H9 (cell line): ENCODE measurements around the gene FBXO21. TPM values are rescaled to one million over a fixed set of nuclear protein-coding genes. Genes with fewer than 3 reads are reported as not detected.

Source experiments
- DNase-seq: peaks from one replicate; pipeline ENCODE4 v3.0.0-alpha.2; 2017
- H2AFZ ChIP-seq: one replicate; pipeline ENCODE4 v1.6.1; 2013; ENCODE audit warnings: mild to moderate bottlenecking, low read length, control low read depth, moderate library complexity
- H2AK5ac ChIP-seq: 2 replicates; pipeline ENCODE4 v1.6.1; 2013; ENCODE audit warnings: low read length, control low read depth, mixed read lengths; ENCODE audit not compliant: insufficient read length
- H2BK120ac ChIP-seq: one replicate; pipeline ENCODE4 v1.6.1; 2013; ENCODE audit warnings: low read depth, mild to moderate bottlenecking, low read length, control low read depth, inconsistent platforms; ENCODE audit not compliant: poor library complexity, severe bottlenecking
- H2BK12ac ChIP-seq: 2 replicates; pipeline ENCODE4 v1.6.1; 2013; ENCODE audit warnings: low read length, control low read depth, mixed read lengths, low read depth; ENCODE audit not compliant: insufficient read length
- H2BK15ac ChIP-seq: 2 replicates; pipeline ENCODE4 v1.6.1; 2013; ENCODE audit warnings: low read depth, low read length, control low read depth
- H2BK20ac ChIP-seq: one replicate; pipeline ENCODE4 v1.6.1; 2013; ENCODE audit warnings: low read depth, mild to moderate bottlenecking, low read length, control low read depth, inconsistent platforms; ENCODE audit not compliant: poor library complexity, severe bottlenecking
- H2BK5ac ChIP-seq: 2 replicates; pipeline ENCODE4 v1.6.1; 2013; ENCODE audit warnings: low read length, control low read depth, mixed read lengths; ENCODE audit not compliant: insufficient read length
- H3K14ac ChIP-seq: 2 replicates; pipeline ENCODE4 v1.6.1; 2013; ENCODE audit warnings: low read length, control low read depth; ENCODE audit not compliant: insufficient read depth
- H3K18ac ChIP-seq: 2 replicates; pipeline ENCODE4 v1.6.1; 2013; ENCODE audit warnings: low read depth, mild to moderate bottlenecking, mixed read lengths, low read length, control low read depth; ENCODE audit not compliant: insufficient read length
- H3K23ac ChIP-seq: 2 replicates; pipeline ENCODE4 v1.6.1; 2013; ENCODE audit warnings: low read length, control low read depth, mixed read lengths, low read depth; ENCODE audit not compliant: insufficient read length
- H3K23me2 ChIP-seq: 2 replicates; pipeline ENCODE4 v1.6.1; 2013; ENCODE audit warnings: low read depth, mild to moderate bottlenecking, mixed read lengths, low read length, control low read depth; ENCODE audit not compliant: insufficient read length, poor library complexity, severe bottlenecking
- H3K27ac ChIP-seq: 2 replicates; pipeline ENCODE4 v1.5.1; 2013; ENCODE audit warnings: low read length, control low read depth, mixed read lengths, low read depth; ENCODE audit not compliant: insufficient read length
- H3K27me3 ChIP-seq: 2 replicates; pipeline ENCODE4 v1.6.1; 2013; ENCODE audit warnings: low read length, control low read depth, inconsistent platforms; ENCODE audit not compliant: insufficient read depth
- H3K4ac ChIP-seq: 2 replicates; pipeline ENCODE4 v1.6.1; 2013; ENCODE audit warnings: low read depth, mild to moderate bottlenecking, control low read depth, inconsistent platforms, low read length, moderate library complexity
- H3K4me1 ChIP-seq: 2 replicates; pipeline ENCODE4 v1.6.1; 2013; ENCODE audit warnings: low read length, control low read depth, inconsistent platforms; ENCODE audit not compliant: insufficient read depth
- H3K4me2 ChIP-seq: 2 replicates; pipeline ENCODE4 v1.6.1; 2013; ENCODE audit warnings: low read length, control low read depth, mixed read lengths; ENCODE audit not compliant: insufficient read length, insufficient read depth
- H3K56ac ChIP-seq: 2 replicates; pipeline ENCODE4 v1.6.1; 2013; ENCODE audit warnings: low read depth, mild to moderate bottlenecking, mixed read lengths, low read length, control low read depth; ENCODE audit not compliant: insufficient read length
- H3K79me1 ChIP-seq: 2 replicates; pipeline ENCODE4 v1.6.1; 2013; ENCODE audit warnings: low read depth, mild to moderate bottlenecking, moderate library complexity, low read length, control low read depth, inconsistent platforms; ENCODE audit not compliant: insufficient read depth, poor library complexity, severe bottlenecking
- H3K79me2 ChIP-seq: 2 replicates; pipeline ENCODE4 v1.6.1; 2013; ENCODE audit warnings: low read length, control low read depth, inconsistent platforms; ENCODE audit not compliant: insufficient read depth
- H3K9ac ChIP-seq: 2 replicates; pipeline ENCODE4 v1.6.1; 2013; ENCODE audit warnings: low read length, control low read depth, mixed read lengths; ENCODE audit not compliant: insufficient read length; ENCODE audit errors: extremely low read depth
- H3K9me3 ChIP-seq: one replicate; pipeline ENCODE4 v1.6.1; 2013; ENCODE audit warnings: low read depth, low read length, inconsistent platforms; ENCODE audit not compliant: control insufficient read depth
- H3T11ph ChIP-seq: one replicate; pipeline ENCODE4 v1.6.1; 2013; ENCODE audit warnings: mild to moderate bottlenecking, low read length, control low read depth, inconsistent platforms
- H4K20me1 ChIP-seq: one replicate; pipeline ENCODE4 v1.6.1; 2013; ENCODE audit not compliant: control insufficient read depth, insufficient read length, insufficient read depth
- H4K5ac ChIP-seq: 2 replicates; pipeline ENCODE4 v1.6.1; 2013; ENCODE audit warnings: low read depth, mild to moderate bottlenecking, mixed read lengths, low read length, control low read depth; ENCODE audit not compliant: insufficient read length
- H4K8ac ChIP-seq: replicated peaks from 2 replicates; pipeline ENCODE4 v1.6.1; 2013; ENCODE audit warnings: low read length, control low read depth, mixed read lengths, low read depth; ENCODE audit not compliant: insufficient read length
- H4K91ac ChIP-seq: 2 replicates; pipeline ENCODE4 v1.6.1; 2013; ENCODE audit warnings: low read depth, mild to moderate bottlenecking, moderate library complexity, mixed read lengths, low read length, control low read depth; ENCODE audit not compliant: insufficient read length
- H3K27ac Mint-ChIP-seq, 3 experiments: 2 replicates in 2 of 3; 3 replicates in 1 of 3; pipeline ENCODE4 v1.8.0; 2020 to 2021; ENCODE audit warnings: mixed read lengths in 3 of 3, mild to moderate bottlenecking in 1 of 3, moderate library complexity in 1 of 3
- H3K27me3 Mint-ChIP-seq: 2 replicates; pipeline ENCODE4 v1.8.0; 2021; ENCODE audit warnings: low read depth, mild to moderate bottlenecking, moderate library complexity, mixed read lengths
- H3K36me3 Mint-ChIP-seq, 3 experiments: 2 replicates in 2 of 3; 3 replicates in 1 of 3; pipeline ENCODE4 v1.8.0; 2020 to 2021; ENCODE audit warnings: low read depth in 3 of 3, mixed read lengths in 3 of 3; ENCODE audit not compliant: insufficient read depth in 1 of 3
- H3K4me1 Mint-ChIP-seq, 2 experiments: 2 replicates each; pipeline ENCODE4 v1.8.0; 2020; ENCODE audit warnings: mixed read lengths in 2 of 2
- H3K4me3 Mint-ChIP-seq, 2 experiments: 2 replicates in 1 of 2; 3 replicates in 1 of 2; pipeline ENCODE4 v1.8.0; 2020 to 2021; ENCODE audit warnings: mild to moderate bottlenecking in 2 of 2, mixed read lengths in 2 of 2, moderate library complexity in 1 of 2
- H3K9me3 Mint-ChIP-seq, 2 experiments: 2 replicates in 1 of 2; 3 replicates in 1 of 2; pipeline ENCODE4 v1.8.0; 2020; ENCODE audit warnings: mild to moderate bottlenecking in 2 of 2, mixed read lengths in 2 of 2, moderate library complexity in 1 of 2
- CTCF ChIP-seq: fragments of 200-600 bp; sonication (generic); conservative IDR thresholded peaks from 3 replicates; pipeline ENCODE4 v1.8.0; 2021; ENCODE audit warnings: antibody characterized with exemption, mild to moderate bottlenecking
- WGBS: extraction: QIAGEN DNeasy Blood & Tissue Kit; methylation state at CpG from one replicate; pipeline ENCODE4 v1.1.7; 2013; ENCODE audit warnings: missing lambda C conversion rate, low lambda C conversion rate, mixed read lengths; ENCODE audit not compliant: insufficient read length; ENCODE audit errors: extremely low coverage; 5-methylcytosine and 5-hydroxymethylcytosine counted together
- total RNA-seq: library from RNA; stranded (reverse); gene quantifications from 2 replicates; pipeline ENCODE4 v1.2.1, GENCODE V29; 2021

FBXO21 gene
- total RNA-seq, 1 experiment from 2014 or later, result 58.6 TPM

- Mint-ChIP-seq H3K27me3 (peaks cover 7% of the 10 kb centered on the region), H3K9me3 (peaks cover 2 to 4% of the 10 kb centered on the region in 2 experiments; a peak in 4 of 5 replicates), H3K4me3 (no peak overlapping the region), H3K4me1 (peaks cover 14 to 29% of the 10 kb centered on the region in 2 experiments), H3K27ac (no peak overlapping the region), H3K36me3 (no peaks in the 10 kb centered on the region)
- DNase-seq, result no peak
- Histone ChIP-seq H3K4me2 (no peak overlapping the region), H2AFZ (no peak overlapping the region), H3K4me1 (peaks cover 7% of the 10 kb centered on the region; the same call in 1 of the 2 replicates), H2BK20ac (no peak overlapping the region), H3K14ac (no peak overlapping the region), H3K27me3 (no peaks in the 10 kb centered on the region), H3T11ph (no peak overlapping the region), H3K4ac (no peak overlapping the region), H2BK15ac (no peak overlapping the region), H3K56ac (no peak overlapping the region), H4K8ac (no peak overlapping the region), H3K9me3 (no peaks in the 10 kb centered on the region), H3K27ac (no peak overlapping the region), H2BK120ac (no peak overlapping the region), H3K79me1 (no peaks in the 10 kb centered on the region), H4K20me1 (no peaks in the 10 kb centered on the region), H3K79me2 (no peaks in the 10 kb centered on the region), H3K23me2 (no peaks in the 10 kb centered on the region), H2BK5ac (no peak overlapping the region), H3K18ac (no peak overlapping the region), H4K91ac (no peak overlapping the region), H2AK5ac (no peak overlapping the region), H4K5ac (no peak overlapping the region), H2BK12ac (no peak overlapping the region), H3K9ac (no peak overlapping the region), H3K23ac (no peak overlapping the region)
- TF ChIP-seq CTCF, result no peak
- no CpG with 5 or more reads among the region's 8 CpGs for WGBS
These were observed 80.2 kb downstream of the FBXO21 start for GRCh38 chr12:117109943-117110635.
